Right lung (tissue), 10 donors: ENCODE data around the gene MUC15. TPM values are rescaled to one million over a fixed set of nuclear protein-coding genes. Genes with fewer than 3 reads are reported as not detected.
"Not testable (repeated sequence)": the region's sequence is repeated elsewhere in the genome, so short reads cannot be mapped to it uniquely, and the experiment has no call there.

ENCODE experiments used
- DNase-seq, 2 donors: peaks; one replicate each; pipeline ENCODE4 v3.0.0-alpha.2; 2013
- long read RNA-seq, 8 donors: transcript quantifications; one replicate each; lab custom pipeline, GENCODE V29; 2026
- polyA plus RNA-seq, 5 donors: library from polyadenylated mRNA; unstranded; fragments of 120-200 nt; gene quantifications; one replicate each; pipeline versions ENCODE4 v1.2.1 to v1.2.3, GENCODE V29; 2013; ENCODE audit warnings: inconsistent platforms in 1 of 5, low replicate concordance in 1 of 5; ENCODE audit not compliant: insufficient read length in 5 of 5, insufficient read depth in 1 of 5

MUC15 gene
- polyA plus RNA-seq = 1 to 10 TPM in 4 of 5 donors, under 1 TPM in 1; 0.80 to 1.8 (median 1.4) TPM
- long read RNA-seq, donor 1, partial matches to known transcripts = 0 of 2 reads
- long read RNA-seq, donor 1, other reads (novel, unspliced or antisense) = 0 of 2 reads
- long read RNA-seq, donor 2 = 0 reads
- long read RNA-seq, donor 3 = 0 reads
- long read RNA-seq, donor 4, partial matches to known transcripts = 0 of 1 reads
- long read RNA-seq, donor 4, other reads (novel, unspliced or antisense) = 0 of 1 reads
- long read RNA-seq, donor 5, partial matches to known transcripts = 0 of 2 reads
- long read RNA-seq, donor 5, other reads (novel, unspliced or antisense) = 0 of 2 reads
- long read RNA-seq, donor 6 = 0 reads
- long read RNA-seq, donor 7 = 0 reads
- long read RNA-seq, donor 8 = 0 reads

- DNase-seq = no peak
Observed at GRCh38 chr11:26571861-26572654, at the start of gene MUC15. TSS of gene MUC15 (minus strand) at chr11:26572263. CDS start at chr11:26567094, 5,169 bp downstream.

GRCh38 chr11:26621132-26621531, 49.1 kb upstream of the MUC15 start:
- DNase-seq = no peak

- no peak for DNase-seq
Observed at GRCh38 chr11:26620282-26621045, 48.4 kb upstream of the MUC15 start.

DNA sequence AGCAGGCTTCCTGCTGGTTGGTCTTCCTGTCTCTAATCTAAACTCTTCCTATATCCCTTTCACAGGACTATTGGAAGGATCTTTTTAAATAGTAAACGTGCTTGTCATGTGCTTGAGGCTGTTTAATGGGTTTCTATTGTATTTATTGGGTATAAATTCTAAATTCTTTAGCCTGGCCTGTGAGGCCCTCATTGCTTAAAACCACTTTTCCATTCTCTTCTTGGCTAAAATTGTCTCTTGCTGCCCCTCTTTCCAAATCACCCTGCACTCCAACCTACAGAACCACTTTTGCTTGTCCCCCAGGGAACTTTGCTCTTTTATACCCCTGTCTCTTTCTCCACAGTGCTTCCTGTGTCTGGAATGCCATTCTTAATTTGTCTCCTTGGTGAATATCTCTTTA, 46.4 kb upstream of the MUC15 start:
- no peak for DNase-seq

GRCh38 chr11:26613759-26614158, 41.7 kb upstream of the MUC15 start:
- no peak for DNase-seq

DNA sequence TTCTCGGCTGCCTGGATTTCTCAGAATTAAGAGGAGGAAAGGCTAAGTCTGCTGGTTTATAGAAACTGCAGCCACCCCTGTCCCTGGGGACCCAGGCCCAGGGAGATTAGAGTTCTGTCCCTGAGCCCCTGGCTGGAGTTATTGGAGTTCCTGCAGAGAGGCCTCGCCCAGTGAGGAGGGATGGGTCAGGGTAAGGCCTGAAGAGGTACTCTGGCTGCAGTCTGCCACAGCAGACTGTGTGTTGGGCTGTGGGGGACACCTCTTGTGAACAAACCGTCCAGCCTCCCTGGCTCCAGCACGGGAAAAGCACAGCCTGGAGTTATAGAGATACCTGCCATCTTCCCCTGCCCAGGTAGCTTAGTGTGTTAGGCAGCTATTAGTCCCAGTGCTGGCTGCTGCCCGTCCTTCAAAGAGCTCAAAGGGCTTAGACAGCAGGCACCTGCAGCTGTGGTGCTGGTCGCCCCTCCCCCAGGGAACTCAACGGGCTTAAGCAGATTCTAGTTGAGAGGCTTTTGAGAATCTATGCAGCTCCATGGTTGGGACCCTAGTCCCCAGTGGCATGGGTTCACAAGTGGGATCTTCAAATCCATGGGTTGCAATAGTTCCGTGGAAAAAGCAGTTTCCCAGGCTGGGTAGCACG, 36.6 kb upstream of the MUC15 start:
- no peak for DNase-seq

DNA sequence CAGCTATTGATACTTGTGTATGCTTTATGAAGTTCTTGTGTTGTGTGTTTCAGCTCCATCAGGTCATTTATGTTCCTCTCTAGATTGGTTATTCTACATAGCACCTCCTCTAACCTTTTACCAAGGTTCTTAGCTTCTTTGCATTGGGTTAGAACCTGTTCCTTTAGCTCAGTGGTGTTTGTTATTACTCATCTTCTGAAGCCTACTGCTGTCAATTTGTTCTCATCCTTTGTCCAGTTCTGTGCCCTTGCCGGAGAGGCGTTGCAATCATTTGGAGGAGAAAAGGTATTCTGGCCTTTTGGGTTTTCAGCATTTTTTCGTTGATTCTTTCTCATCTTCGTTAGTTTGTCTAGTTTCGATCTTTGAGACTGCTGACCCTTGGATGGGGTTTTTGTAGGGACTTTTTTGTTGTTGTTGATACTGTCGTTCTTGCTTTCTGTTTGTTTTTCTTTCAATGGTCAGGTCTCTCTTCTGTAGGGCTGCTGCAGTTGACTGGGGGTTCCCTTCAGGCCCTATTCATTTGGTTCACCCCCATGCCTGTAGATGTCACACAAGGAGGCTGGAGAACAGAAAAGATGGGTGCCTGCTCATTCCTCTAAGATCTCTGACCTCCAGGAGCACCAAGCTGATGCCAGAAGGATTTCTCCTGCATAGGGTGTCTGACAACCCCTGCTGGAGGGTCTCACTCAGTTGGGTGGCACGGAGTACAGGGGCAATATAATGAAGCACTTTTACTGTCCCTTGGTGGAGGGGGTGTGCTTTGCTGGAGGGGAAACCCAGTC, 35.9 kb upstream of the MUC15 start:
- DNase-seq = no peak

DNA sequence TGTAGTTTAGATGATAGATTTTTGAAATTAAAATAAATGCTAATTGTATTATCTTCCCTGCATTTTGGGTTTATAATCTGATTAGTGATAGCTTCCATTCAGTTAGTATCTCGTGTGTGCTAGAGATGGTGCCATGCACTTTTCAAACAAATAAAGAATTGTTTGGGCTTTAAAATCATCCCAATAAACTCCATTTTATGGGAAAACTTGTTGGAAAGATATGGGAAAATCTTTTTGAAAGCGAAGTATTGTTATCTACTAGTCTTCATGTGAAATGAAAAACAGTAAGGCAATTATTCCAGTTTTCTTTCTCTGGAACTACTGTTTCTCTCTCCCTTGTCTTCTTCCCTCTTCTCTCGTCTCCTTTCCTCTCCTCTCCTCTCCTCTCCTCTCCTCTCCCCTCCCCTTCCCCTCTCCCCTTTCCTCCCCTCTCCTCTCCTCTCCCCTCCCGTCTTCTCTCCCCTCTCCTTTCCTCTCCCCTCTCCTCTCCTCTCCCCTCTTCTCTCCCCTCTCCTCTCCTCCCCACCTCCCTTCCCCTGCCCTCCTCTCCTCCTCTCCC, 27.9 kb upstream of the MUC15 start:
- DNase-seq = no peak

DNA sequence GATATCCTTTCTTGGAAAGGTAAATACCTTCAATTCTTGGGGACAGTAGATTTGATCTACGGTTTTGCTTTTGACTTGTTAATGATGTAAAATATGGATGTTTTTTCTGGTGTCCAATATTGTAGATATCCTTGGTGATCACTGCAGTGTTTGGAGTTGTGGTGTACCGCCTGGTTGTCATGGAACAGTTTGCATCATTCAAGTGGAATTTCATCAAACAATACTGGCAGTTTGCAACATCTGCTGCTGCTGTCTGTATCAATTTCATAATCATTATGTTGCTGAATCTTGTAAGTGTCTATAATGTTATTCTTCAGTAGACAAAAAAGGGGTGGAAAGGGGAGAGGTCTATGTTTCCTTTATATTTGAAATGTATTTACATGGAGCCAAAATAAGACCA, 27.4 kb upstream of the MUC15 start:
- peak in 1 of 2 donors; percentile 38 for DNase-seq

- DNase-seq = no peak
Observed at GRCh38 chr11:26597899-26598298, 25.8 kb upstream of the MUC15 start.

DNA sequence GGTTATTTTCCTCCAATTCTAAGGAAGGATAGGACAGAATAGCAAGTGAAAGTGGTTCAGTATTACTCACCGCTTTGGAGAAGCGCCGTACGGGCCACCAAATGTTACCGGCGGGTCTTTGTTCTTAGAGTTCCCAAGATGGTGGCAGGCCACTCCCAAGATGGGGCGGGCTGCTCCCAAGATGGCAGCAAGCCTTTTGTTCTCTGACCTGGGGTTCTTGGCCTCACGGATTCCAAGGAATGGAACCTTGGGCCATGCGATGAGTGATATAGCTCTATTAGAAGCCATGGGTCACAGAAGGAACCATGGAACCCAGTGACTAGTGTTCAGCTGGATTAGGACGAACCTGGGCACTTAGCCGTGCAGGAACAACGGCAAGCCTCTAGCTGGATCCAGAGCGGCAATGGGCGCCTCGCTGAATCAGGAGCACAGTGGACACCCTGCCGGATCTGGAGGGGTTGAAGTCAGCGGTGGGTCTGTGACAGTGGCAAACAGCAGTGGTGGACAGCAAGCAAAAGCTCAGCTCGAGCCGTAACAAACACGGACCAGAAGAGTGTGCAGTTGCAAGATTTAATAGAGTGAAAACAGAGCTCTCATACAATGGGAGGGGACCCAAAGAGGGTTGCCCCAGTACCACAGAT, 25.1 kb upstream of the MUC15 start:
- DNase-seq = not testable (repeated sequence)

DNA sequence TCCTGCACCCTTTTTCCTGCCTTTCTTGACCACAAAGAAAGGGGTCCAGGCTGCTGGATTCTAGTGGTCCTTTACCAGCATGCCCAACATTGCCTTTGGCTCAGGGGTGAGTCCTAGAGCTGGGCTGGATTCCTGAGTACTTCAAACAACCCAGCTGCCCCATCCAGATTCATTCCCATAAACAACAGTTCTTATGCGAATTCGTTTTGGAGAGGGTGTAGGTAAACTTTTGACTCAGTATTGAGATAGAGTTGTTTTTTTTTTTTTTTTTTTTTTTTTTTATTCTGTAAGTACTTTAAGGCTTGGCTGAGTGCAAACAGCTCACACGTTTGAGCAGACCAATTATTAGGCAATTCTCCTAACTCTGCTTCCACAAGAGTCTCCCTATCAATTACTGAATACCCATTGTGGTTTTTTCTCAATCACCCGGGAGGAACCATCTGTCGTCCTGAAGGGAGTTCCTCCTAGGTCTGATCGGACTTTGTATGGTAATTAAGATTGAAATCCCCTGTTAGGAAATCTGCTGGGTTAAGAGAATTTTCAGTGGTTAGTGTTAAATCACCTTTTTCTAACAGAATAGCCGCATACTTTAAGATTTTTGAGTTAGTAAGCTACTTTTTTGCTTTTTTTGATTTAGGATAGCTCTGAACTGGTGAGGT, 23.3 kb upstream of the MUC15 start:
- not testable (repeated sequence) for DNase-seq

DNA sequence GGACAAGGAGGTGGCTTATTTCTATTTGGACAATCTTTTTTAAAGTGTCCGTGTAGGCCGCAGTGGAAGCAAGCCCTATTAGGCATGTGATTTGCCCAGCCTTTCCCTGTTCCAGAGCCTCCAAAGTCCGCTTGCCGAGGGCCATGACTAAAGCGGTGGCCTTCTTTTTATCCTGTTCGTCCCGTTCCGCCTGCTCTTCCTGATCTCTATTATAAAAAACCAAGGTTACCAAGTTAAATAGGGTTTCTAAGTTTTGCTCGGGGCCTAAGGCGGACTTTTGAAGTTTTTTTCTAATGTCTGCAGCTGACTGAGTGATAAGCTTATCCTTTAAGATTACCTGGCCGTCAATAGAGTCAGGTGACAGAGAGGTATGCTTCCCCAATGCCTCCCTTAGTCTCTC, 21.6 kb upstream of the MUC15 start:
- no peak for DNase-seq

GRCh38 chr11:26587073-26587472, 15.0 kb upstream of the MUC15 start:
- no peak for DNase-seq

DNA sequence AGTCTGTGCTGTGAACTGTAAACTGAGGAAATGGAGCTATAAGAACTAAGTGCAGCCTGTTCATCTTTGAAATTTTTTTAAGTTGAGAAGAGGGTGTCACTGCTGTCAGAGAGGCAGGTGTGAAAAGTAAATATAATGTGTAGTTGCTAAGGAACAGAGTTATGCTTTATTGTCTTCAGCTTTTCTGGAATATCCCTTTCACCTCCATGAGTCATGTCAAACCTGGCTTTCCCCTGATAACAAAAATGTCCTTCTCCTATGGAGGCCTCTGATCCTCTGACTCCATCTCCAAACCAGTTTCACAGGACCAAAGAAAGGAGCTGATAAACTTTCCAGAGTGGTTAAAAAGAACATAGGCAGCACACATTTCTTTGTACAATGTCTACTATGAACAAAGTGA, 12.8 kb upstream of the MUC15 start:
- DNase-seq = no peak

DNA sequence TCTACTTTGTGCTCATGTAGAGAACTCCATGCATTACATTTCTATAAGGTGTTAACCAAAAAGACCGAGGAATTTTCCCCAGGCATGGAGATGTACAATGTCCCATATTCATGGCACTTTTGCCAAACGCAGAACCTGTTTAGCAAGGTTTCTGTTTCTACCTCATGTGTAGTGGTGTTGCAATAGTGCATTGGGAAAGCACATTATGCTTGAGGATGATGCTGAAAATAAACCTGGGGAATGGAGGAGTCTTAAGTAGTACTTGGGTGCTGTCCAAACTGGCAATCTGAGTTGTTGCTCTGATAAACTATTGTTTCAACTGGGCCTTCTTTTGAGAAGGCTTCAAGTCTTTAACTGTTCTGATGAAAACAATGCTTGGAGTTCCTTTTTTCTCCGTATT, 11.5 kb upstream of the MUC15 start:
- peak in 1 of 2 donors; percentile 42 for DNase-seq

- no peak for DNase-seq
Observed at GRCh38 chr11:26580929-26581328, 8.9 kb upstream of the MUC15 start.

DNA sequence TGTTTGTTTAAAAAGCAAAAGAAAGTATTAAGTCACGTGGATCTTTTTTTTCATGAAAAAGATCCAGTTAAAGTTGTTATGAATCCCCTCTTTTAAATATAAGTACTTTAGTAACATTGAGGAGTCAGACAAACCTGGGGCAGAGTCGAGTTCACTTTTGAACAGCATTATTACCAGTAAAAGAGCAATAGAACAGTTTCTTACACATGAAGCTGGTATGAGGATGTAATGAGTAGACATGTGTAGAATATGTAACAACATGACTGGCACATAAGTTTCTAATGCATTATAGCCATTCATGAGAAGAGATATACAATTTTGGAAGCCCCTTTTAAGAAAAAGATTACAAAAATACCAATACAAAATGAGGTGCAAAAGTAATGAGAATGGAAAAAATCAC, 7.6 kb upstream of the MUC15 start:
- no peak for DNase-seq

- DNase-seq = no peak
Observed at GRCh38 chr11:26578998-26579661, 7.1 kb upstream of the MUC15 start.
